ENCODE results near the gene HIF1A. TPM values are rescaled to one million over a fixed set of nuclear protein-coding genes. Genes with fewer than 3 reads are reported as not detected.

Gene HIF1A
- total and polyA plus RNA-seq, 2 of the 8 experiments (the other 6 are each of a cell fraction or from before 2014, with no cell fraction given): 54.8 to 175 TPM

DNA sequence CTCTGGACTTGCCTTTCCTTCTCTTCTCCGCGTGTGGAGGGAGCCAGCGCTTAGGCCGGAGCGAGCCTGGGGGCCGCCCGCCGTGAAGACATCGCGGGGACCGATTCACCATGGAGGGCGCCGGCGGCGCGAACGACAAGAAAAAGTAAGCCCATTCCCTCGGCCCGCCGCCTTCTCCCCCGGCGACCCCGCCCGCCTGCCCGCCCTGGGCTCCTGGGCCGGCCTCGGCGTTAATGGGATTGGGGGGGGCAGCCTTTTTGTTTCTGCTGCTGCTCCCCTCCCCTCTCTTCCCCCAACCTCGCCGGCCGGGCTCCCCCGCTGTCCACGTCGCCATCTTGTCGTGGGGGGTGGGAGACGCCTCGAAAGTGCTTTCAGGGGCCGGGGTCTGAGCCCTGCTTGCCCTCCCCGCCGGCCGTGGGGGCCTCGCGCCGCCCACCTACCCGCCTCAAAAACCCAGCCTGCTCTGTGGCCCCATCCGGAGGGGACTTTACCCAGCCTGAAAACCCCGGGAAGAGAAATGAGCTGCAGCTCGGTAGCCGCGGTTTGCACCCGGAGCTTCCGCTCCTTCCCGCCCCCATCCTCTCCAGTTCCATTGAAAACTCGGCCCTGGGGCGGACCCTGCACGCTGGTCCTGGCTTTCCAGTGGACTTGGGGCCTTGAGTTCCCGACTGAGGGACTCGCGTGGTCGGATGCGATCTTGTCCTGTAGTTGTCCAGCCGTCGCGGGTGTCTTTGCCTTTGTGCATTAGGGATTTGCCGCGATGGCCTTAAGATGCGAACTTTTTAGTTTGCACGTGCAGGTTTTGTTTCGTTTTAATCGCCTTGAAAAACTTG is 598 bp downstream of the HIF1A start (continued):
- TF ChIP-seq, protein P1, sequence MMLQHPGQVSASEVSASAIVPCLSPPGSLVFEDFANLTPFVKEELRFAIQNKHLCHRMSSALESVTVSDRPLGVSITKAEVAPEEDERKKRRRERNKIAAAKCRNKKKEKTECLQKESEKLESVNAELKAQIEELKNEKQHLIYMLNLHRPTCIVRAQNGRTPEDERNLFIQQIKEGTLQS (IDR thresholded peaks at IDR 0.05; ENCODE audit: insufficient read depth, low read depth, low read length): no peak
- TF ChIP-seq CTBP2 (IDR thresholded peaks at IDR 0.05; ENCODE audit: borderline replicate concordance, insufficient read depth, insufficient read length, low read length): no peak
- TF ChIP-seq GABPA (IDR thresholded peaks at IDR 0.05; ENCODE audit: borderline replicate concordance, insufficient read depth, low read length): no peak
- no peak for TF ChIP-seq RFX5 (IDR thresholded peaks at IDR 0.05; ENCODE audit: borderline replicate concordance, low read depth, low read length)
- TF ChIP-seq CREB1 (IDR thresholded peaks at IDR 0.05): no peak
- TF ChIP-seq BCL11A (IDR thresholded peaks at IDR 0.05; ENCODE audit: low read depth in 2 of 2, low read length in 2 of 2): no peak
- TF ChIP-seq NRF1 (IDR thresholded peaks at IDR 0.05; ENCODE audit: low read depth, low read length): no peak
- TF ChIP-seq, protein P2, sequence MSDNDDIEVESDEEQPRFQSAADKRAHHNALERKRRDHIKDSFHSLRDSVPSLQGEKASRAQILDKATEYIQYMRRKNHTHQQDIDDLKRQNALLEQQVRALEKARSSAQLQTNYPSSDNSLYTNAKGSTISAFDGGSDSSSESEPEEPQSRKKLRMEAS (IDR thresholded peaks at IDR 0.05): 0 out of 2 replicates have a peak, but pooled peaks have one; percentile 20
- no peak for TF ChIP-seq CEBPB (IDR thresholded peaks at IDR 0.05; ENCODE audit: low read depth, low read length)
- TF ChIP-seq, protein P3, sequence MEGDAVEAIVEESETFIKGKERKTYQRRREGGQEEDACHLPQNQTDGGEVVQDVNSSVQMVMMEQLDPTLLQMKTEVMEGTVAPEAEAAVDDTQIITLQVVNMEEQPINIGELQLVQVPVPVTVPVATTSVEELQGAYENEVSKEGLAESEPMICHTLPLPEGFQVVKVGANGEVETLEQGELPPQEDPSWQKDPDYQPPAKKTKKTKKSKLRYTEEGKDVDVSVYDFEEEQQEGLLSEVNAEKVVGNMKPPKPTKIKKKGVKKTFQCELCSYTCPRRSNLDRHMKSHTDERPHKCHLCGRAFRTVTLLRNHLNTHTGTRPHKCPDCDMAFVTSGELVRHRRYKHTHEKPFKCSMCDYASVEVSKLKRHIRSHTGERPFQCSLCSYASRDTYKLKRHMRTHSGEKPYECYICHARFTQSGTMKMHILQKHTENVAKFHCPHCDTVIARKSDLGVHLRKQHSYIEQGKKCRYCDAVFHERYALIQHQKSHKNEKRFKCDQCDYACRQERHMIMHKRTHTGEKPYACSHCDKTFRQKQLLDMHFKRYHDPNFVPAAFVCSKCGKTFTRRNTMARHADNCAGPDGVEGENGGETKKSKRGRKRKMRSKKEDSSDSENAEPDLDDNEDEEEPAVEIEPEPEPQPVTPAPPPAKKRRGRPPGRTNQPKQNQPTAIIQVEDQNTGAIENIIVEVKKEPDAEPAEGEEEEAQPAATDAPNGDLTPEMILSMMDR (IDR thresholded peaks at IDR 0.05; ENCODE audit: control extremely low read depth in 1 of 3, insufficient read depth in 1 of 3, low read depth in 1 of 3, low read length in 3 of 3): no peak
- TF ChIP-seq HDAC2 (IDR thresholded peaks at IDR 0.05; ENCODE audit: borderline replicate concordance in 1 of 2, low read depth in 2 of 2, low read length in 2 of 2): no peak
- TF ChIP-seq TAF1 (IDR thresholded peaks at IDR 0.05; ENCODE audit: low read depth, low read length): peak; percentile 63; the same call in 1 of the 2 replicates
- peak; percentile 90 for TF ChIP-seq YY1 (IDR thresholded peaks at IDR 0.05; ENCODE audit: low read depth, low read length)
- no peak for TF ChIP-seq EP300 (IDR thresholded peaks at IDR 0.05; ENCODE audit: borderline replicate concordance in 1 of 2, low read depth in 2 of 2, low read length in 2 of 2)
- TF ChIP-seq NANOG (IDR thresholded peaks at IDR 0.05; ENCODE audit: insufficient read depth, low read depth, low read length, poor library complexity, severe bottlenecking): no peak
- TF ChIP-seq KDM5A (IDR thresholded peaks at IDR 0.05; ENCODE audit: low read length): no peak
- no peak for TF ChIP-seq JUN (IDR thresholded peaks at IDR 0.05; ENCODE audit: low read depth, low read length)
- TF ChIP-seq POLR2A (IDR thresholded peaks at IDR 0.05; ENCODE audit: control extremely low read depth in 1 of 2, low read depth in 2 of 2, low read length in 2 of 2): no peak; a peak in 1 of 3 replicates
